IPS DF 6.9 (cell line): ENCODE results near the gene CDON.

ENCODE experiments used
- DNase-seq: peaks from one replicate; pipeline ENCODE4 v3.0.0-alpha.2; 2013; ENCODE audit warnings: low read depth, low spot score
- H3K27ac ChIP-seq: one replicate; pipeline ENCODE4 v1.5.1; 2013; ENCODE audit warnings: low read length, control low read depth
- H3K27me3 ChIP-seq: 2 replicates; pipeline ENCODE4 v1.6.1; 2013; ENCODE audit warnings: mild to moderate bottlenecking, low read length; ENCODE audit not compliant: control insufficient read depth, insufficient read depth
- H3K36me3 ChIP-seq: 2 replicates; pipeline ENCODE4 v1.6.1; 2013; ENCODE audit warnings: low read length; ENCODE audit not compliant: control insufficient read depth, insufficient read depth
- H3K4me1 ChIP-seq: 2 replicates; pipeline ENCODE4 v1.6.1; 2013; ENCODE audit warnings: low read length; ENCODE audit not compliant: control insufficient read depth, insufficient read depth
- H3K4me3 ChIP-seq: 2 replicates; pipeline ENCODE4 v1.5.1; 2013; ENCODE audit warnings: mild to moderate bottlenecking, low read length
- H3K9me3 ChIP-seq: 2 replicates; pipeline ENCODE4 v1.6.1; 2013; ENCODE audit warnings: low read length, inconsistent platforms; ENCODE audit not compliant: control insufficient read depth, insufficient read depth
- WGBS: extraction: QIAGEN DNeasy Blood & Tissue Kit; methylation state at CpG from one replicate; pipeline ENCODE4 v1.1.7; 2013; ENCODE audit warnings: mixed read lengths, missing lambda C conversion rate; ENCODE audit not compliant: insufficient read length, insufficient coverage; 5-methylcytosine and 5-hydroxymethylcytosine counted together

Gene CDON

GRCh38 chr11:125944350-125945010 lies 118.2 kb downstream of the CDON start:
- Histone ChIP-seq H3K27me3 (no peaks in the 10 kb centered on the region), H3K36me3 (no peaks in the 10 kb centered on the region), H3K27ac (no peak overlapping the region), H3K4me1 (peaks cover 7% of the 10 kb centered on the region), H3K9me3 (no peaks in the 10 kb centered on the region), H3K4me3 (no peak overlapping the region)
- no peak for DNase-seq
- no CpG with 5 or more reads among the region's 13 CpGs for WGBS

GRCh38 chr11:125943661-125944349 lies 118.9 kb downstream of the CDON start:
- no peak overlapping the region for H3K4me3 ChIP-seq
- WGBS = no CpG with 5 or more reads among the region's 9 CpGs
- no peak overlapping the region for H3K27ac ChIP-seq
- no peaks in the 10 kb centered on the region for H3K9me3 ChIP-seq
- H3K36me3 ChIP-seq = no peaks in the 10 kb centered on the region
- no peaks in the 10 kb centered on the region for H3K27me3 ChIP-seq
- no peak for DNase-seq
- H3K4me1 ChIP-seq = peaks cover 7% of the 10 kb centered on the region

GRCh38 chr11:125942771-125943428 lies 119.8 kb downstream of the CDON start:
- no peak for DNase-seq

GRCh38 chr11:125941619-125942611 lies 120.8 kb downstream of the CDON start:
- H3K4me3 ChIP-seq = no peak overlapping the region
- peak; percentile 60 for DNase-seq
- no peaks in the 10 kb centered on the region for H3K27me3 ChIP-seq
- no peaks in the 10 kb centered on the region for H3K36me3 ChIP-seq
- H3K4me1 ChIP-seq = peaks cover 7% of the 10 kb centered on the region
- no peak overlapping the region for H3K27ac ChIP-seq
- no CpG with 5 or more reads among the region's 20 CpGs for WGBS
- no peaks in the 10 kb centered on the region for H3K9me3 ChIP-seq

More at GRCh38 chr11:125942771-125943428, 119.8 kb downstream of the CDON start:
- WGBS = no CpG with 5 or more reads among the region's 12 CpGs
- peaks cover 7% of the 10 kb centered on the region for H3K4me1 ChIP-seq
- H3K36me3 ChIP-seq = no peaks in the 10 kb centered on the region
- H3K27me3 ChIP-seq = no peaks in the 10 kb centered on the region
- H3K9me3 ChIP-seq = no peaks in the 10 kb centered on the region
- H3K27ac ChIP-seq = no peak overlapping the region
- no peak overlapping the region for H3K4me3 ChIP-seq

- H3K27ac ChIP-seq = no peak overlapping the region
- no peak overlapping the region for H3K4me3 ChIP-seq
- H3K36me3 ChIP-seq = no peaks in the 10 kb centered on the region
- DNase-seq = no peak
- no peaks in the 10 kb centered on the region for H3K27me3 ChIP-seq
- H3K9me3 ChIP-seq = no peaks in the 10 kb centered on the region
- no CpG with 5 or more reads among the region's 4 CpGs for WGBS
- H3K4me1 ChIP-seq = peaks cover 7% of the 10 kb centered on the region
Observed at GRCh38 chr11:125941267-125941618, 121.4 kb downstream of the CDON start.

GRCh38 chr11:125940145-125940544 lies 122.5 kb downstream of the CDON start:
- no peaks in the 10 kb centered on the region for H3K27me3 ChIP-seq
- no peak overlapping the region for H3K4me3 ChIP-seq
- no peak overlapping the region for H3K27ac ChIP-seq
- H3K9me3 ChIP-seq = no peaks in the 10 kb centered on the region
- H3K36me3 ChIP-seq = no peaks in the 10 kb centered on the region
- no CpG with 5 or more reads among the region's 4 CpGs for WGBS
- no peak for DNase-seq
- H3K4me1 ChIP-seq = peaks cover 7% of the 10 kb centered on the region

GRCh38 chr11:125939081-125939521 lies 123.6 kb downstream of the CDON start:
- H3K9me3 ChIP-seq = no peaks in the 10 kb centered on the region
- H3K4me1 ChIP-seq = peaks cover 7% of the 10 kb centered on the region
- DNase-seq = no peak
- no peak overlapping the region for H3K27ac ChIP-seq
- H3K27me3 ChIP-seq = no peaks in the 10 kb centered on the region
- no peaks in the 10 kb centered on the region for H3K36me3 ChIP-seq
- no CpG with 5 or more reads among the region's 4 CpGs for WGBS
- no peak overlapping the region for H3K4me3 ChIP-seq

GRCh38 chr11:125938418-125938817 lies 124.2 kb downstream of the CDON start:
- no peaks in the 10 kb centered on the region for H3K36me3 ChIP-seq
- no peaks in the 10 kb centered on the region for H3K27me3 ChIP-seq
- no peaks in the 10 kb centered on the region for H3K9me3 ChIP-seq
- H3K4me3 ChIP-seq = no peak overlapping the region
- no peak for DNase-seq
- H3K27ac ChIP-seq = no peak overlapping the region
- peaks cover 7% of the 10 kb centered on the region for H3K4me1 ChIP-seq
- no CpG with 5 or more reads among the region's 5 CpGs for whole genome bisulfite sequencing

- no peaks in the 10 kb centered on the region for H3K27me3 ChIP-seq
- H3K36me3 ChIP-seq = no peaks in the 10 kb centered on the region; the same call in 1 of the 2 replicates
- no peak overlapping the region for H3K4me3 ChIP-seq
- no peaks in the 10 kb centered on the region for H3K9me3 ChIP-seq
- H3K27ac ChIP-seq = no peak overlapping the region
- no peak for DNase-seq
- peaks cover 2% of the 10 kb centered on the region; the same call in 1 of the 2 replicates for H3K4me1 ChIP-seq
- no CpG with 5 or more reads among the region's 12 CpGs for WGBS
Observed at GRCh38 chr11:125935618-125936199, 127.0 kb downstream of the CDON start.
